C4-2B (cell line): Measurements from ENCODE around the gene SEC11C.

Source experiments
- ZFX ChIP-seq: fragments of 450-650 bp; IDR thresholded peaks from 2 replicates; pipeline ENCODE4 v1.6.1; 2017
- TF ChIP-seq, protein P1 (sequence below): fragments of 450-650 bp; conservative IDR thresholded peaks from 2 replicates; pipeline ENCODE4 v1.5.1; 2017; ENCODE audit warnings: mild to moderate bottlenecking

DNA sequence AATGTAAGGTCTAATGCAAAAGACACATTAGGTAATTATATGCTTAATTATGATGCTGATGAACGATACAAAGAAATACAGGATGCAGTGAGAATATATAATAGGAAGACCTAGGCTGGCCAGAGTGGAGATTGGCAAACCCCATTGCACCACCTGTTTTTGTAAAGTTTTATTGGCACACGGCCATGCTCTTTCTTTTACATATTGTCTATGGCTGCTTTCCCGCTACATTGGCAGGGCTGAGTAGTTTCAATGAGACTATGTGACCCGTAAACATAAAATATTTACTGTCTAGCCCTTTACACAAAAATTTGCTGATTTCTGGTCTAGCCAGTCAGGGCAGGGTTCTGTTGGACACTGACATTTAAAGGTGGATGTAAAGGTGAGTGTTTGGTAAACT is 5.4 kb downstream of the SEC11C start:
- TF ChIP-seq, protein P1, sequence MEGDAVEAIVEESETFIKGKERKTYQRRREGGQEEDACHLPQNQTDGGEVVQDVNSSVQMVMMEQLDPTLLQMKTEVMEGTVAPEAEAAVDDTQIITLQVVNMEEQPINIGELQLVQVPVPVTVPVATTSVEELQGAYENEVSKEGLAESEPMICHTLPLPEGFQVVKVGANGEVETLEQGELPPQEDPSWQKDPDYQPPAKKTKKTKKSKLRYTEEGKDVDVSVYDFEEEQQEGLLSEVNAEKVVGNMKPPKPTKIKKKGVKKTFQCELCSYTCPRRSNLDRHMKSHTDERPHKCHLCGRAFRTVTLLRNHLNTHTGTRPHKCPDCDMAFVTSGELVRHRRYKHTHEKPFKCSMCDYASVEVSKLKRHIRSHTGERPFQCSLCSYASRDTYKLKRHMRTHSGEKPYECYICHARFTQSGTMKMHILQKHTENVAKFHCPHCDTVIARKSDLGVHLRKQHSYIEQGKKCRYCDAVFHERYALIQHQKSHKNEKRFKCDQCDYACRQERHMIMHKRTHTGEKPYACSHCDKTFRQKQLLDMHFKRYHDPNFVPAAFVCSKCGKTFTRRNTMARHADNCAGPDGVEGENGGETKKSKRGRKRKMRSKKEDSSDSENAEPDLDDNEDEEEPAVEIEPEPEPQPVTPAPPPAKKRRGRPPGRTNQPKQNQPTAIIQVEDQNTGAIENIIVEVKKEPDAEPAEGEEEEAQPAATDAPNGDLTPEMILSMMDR: no peak
- TF ChIP-seq ZFX: no peak
